Ascending aorta (tissue), 2 donors: ENCODE measurements around the gene TMEM198. TPM values are rescaled to one million over a fixed set of nuclear protein-coding genes. Genes with fewer than 3 reads are reported as not detected.
A peak's percentile ranks its signal among the peaks of the same experiment; 100 is the strongest.

ENCODE experiments used
- DNase-seq, 2 donors: peaks; one replicate each; pipeline ENCODE4 v3.0.0-alpha.2; 2019; ENCODE audit warnings: low spot score in 2 of 2
- H3K27ac ChIP-seq, 2 donors: fragments of 200-600 bp; sonication (generic); one replicate each; pipeline ENCODE4 v1.5.1; 2016 to 2017; ENCODE audit warnings: mild to moderate bottlenecking in 1 of 2
- H3K27me3 ChIP-seq: fragments of 200-600 bp; sonication (generic); one replicate; pipeline ENCODE4 v1.5.1; 2017
- H3K36me3 ChIP-seq, 2 donors: fragments of 200-600 bp; sonication (generic); one replicate each; pipeline ENCODE4 v1.5.1; 2016
- H3K4me1 ChIP-seq, 2 donors: fragments of 200-600 bp; sonication (generic); one replicate each; pipeline ENCODE4 v1.5.1; 2016 to 2017; ENCODE audit warnings: mild to moderate bottlenecking in 1 of 2
- H3K4me3 ChIP-seq, 2 donors: fragments of 200-600 bp; sonication (generic); one replicate each; pipeline ENCODE4 v1.5.1; 2016 to 2017; ENCODE audit warnings: mild to moderate bottlenecking in 1 of 2
- H3K9me3 ChIP-seq, 2 donors: fragments of 200-600 bp; sonication (generic); one replicate each; pipeline ENCODE4 v1.5.1; 2016
- intact Hi-C: fragments of 100-400 bp; cut with DNase I; formaldehyde crosslinking; loops from one replicate; pipeline ENCODE4 v1.15.1; 2023
- total RNA-seq: library from RNA; depleted of rRNA; stranded (reverse); fragments of >200 nt; gene quantifications from one replicate; pipeline ENCODE4 v1.1.0, GENCODE V29; 2016
- TF ChIP-seq, protein P1 (sequence below), 3 experiments: fragments of 200-600 bp in 2 of 3; fragments of 450-650 bp in 1 of 3; sonication (generic) in 2 of 3; IDR thresholded peaks; one replicate each; pipeline ENCODE4 v1.5.1; 2016 to 2019; ENCODE audit warnings: antibody characterized with exemption in 3 of 3, mild to moderate bottlenecking in 1 of 3, moderate library complexity in 1 of 3

The TMEM198 gene
- total RNA-seq, 1 donor from 2014 or later: 6.0 TPM

DNA sequence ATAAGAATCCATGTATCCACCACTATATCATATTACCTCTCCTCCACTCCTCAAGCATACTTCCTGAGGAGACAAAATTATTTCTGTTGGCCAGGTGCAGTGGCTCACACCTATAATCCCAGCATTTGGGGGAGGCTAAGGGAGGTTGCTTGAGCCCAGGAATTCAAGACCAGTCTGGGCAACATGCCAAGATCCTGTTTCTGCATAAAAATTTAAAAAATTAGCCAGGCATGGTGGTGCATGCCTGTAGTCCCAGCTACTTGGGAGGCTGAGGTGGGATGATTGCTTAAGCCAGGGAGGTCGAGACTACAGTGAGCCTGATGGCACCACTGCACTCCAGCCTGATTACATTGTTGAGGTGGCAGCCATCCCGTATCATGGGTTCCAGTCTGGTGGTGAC, 37.5 kb downstream of the TMEM198 start:
- intact Hi-C loops: no loop called here
- Histone ChIP-seq H3K36me3 (no peaks in the 10 kb centered on the region), H3K9me3 (no peaks in the 10 kb centered on the region), H3K27ac (no peak overlapping the region), H3K4me3 (no peak overlapping the region), H3K4me1 (no peaks in the 10 kb centered on the region), H3K27me3 (no peaks in the 10 kb centered on the region)
- TF ChIP-seq, protein P1, sequence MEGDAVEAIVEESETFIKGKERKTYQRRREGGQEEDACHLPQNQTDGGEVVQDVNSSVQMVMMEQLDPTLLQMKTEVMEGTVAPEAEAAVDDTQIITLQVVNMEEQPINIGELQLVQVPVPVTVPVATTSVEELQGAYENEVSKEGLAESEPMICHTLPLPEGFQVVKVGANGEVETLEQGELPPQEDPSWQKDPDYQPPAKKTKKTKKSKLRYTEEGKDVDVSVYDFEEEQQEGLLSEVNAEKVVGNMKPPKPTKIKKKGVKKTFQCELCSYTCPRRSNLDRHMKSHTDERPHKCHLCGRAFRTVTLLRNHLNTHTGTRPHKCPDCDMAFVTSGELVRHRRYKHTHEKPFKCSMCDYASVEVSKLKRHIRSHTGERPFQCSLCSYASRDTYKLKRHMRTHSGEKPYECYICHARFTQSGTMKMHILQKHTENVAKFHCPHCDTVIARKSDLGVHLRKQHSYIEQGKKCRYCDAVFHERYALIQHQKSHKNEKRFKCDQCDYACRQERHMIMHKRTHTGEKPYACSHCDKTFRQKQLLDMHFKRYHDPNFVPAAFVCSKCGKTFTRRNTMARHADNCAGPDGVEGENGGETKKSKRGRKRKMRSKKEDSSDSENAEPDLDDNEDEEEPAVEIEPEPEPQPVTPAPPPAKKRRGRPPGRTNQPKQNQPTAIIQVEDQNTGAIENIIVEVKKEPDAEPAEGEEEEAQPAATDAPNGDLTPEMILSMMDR (IDR thresholded peaks at IDR 0.05): no peak
- DNase-seq: no peak

DNA sequence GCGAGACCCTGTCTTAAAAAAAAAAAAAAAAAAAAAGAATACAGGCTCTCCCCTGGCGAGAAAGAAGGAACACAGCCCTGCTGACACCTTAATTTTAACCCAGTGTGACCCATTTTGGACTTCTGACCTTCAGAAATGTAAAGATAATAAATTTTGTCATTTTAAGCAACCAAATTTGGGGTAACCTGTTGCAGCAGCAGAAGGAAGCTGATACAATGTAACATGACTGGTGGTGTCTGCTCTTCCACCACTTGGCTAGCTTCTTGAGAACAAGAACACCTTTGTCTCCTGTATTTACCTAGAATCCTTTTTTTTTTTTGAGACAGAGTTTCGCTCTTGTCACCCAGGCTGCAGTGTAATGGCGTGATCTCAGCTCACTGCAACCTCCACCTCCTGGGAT, 47.3 kb downstream of the TMEM198 start:
- Histone ChIP-seq H3K9me3 (no peaks in the 10 kb centered on the region), H3K4me1 (no peaks in the 10 kb centered on the region), H3K4me3 (no peak overlapping the region), H3K36me3 (no peaks in the 10 kb centered on the region), H3K27me3 (no peaks in the 10 kb centered on the region), H3K27ac (no peak overlapping the region)
- no peak for DNase-seq
- intact Hi-C loops: no loop called here
- TF ChIP-seq, protein P1 (IDR thresholded peaks at IDR 0.05): no peak

DNA sequence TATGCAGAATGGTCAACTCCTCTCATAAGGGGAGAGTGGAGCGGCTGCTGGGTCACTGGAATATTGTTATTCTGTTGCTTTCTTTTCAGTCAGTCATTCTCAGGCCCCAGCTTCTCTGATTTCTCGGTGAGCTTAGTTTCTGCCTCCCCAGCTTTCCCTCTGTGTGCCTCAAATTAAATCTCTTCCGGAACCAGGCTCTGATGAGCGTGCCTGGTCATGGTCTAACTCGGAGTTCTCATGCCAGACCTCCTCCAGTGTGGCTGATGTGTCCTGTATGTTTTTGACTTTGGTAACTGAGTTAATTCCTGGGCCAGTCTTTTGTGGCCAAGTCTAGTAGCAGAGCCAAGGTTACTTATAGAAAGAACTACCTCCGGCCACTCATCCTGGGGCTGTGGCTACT, 48.9 kb downstream of the TMEM198 start:
- TF ChIP-seq, protein P1 (IDR thresholded peaks at IDR 0.05): no peak
- no peak for DNase-seq
- H3K27ac ChIP-seq: no peak overlapping the region
- H3K36me3 ChIP-seq: no peaks in the 10 kb centered on the region
- H3K9me3 ChIP-seq: no peaks in the 10 kb centered on the region
- intact Hi-C loops: no loop called here
- peaks cover 0 to 4% of the 10 kb centered on the region in 2 donors for H3K4me1 ChIP-seq
- H3K27me3 ChIP-seq: no peaks in the 10 kb centered on the region
- no peak overlapping the region for H3K4me3 ChIP-seq

DNA sequence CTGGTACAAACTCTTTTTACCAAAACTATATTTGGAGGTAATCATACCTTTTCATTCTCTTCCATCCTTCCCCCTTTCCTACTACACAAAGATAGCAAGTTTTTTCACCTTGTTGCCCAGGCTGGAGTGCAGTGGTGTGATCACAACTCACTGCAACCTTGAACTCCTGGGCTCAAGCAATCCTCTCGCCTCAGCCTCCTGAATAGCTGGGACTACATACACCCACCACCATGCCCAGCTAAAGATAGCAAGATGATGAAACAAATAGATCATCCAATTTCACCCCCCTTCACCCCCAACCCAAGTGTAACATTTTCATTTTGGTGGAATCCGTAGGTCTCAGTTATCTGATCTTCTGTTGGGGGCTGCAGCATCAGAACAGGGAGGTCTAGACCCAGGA, 49.3 kb downstream of the TMEM198 start:
- TF ChIP-seq, protein P1 (IDR thresholded peaks at IDR 0.05): no peak
- intact Hi-C loops: no loop called here
- Histone ChIP-seq H3K36me3 (no peaks in the 10 kb centered on the region), H3K27me3 (no peaks in the 10 kb centered on the region), H3K27ac (no peak overlapping the region), H3K4me3 (no peak overlapping the region), H3K9me3 (no peaks in the 10 kb centered on the region), H3K4me1 (peaks cover 0 to 5% of the 10 kb centered on the region in 2 donors)
- no peak for DNase-seq

DNA sequence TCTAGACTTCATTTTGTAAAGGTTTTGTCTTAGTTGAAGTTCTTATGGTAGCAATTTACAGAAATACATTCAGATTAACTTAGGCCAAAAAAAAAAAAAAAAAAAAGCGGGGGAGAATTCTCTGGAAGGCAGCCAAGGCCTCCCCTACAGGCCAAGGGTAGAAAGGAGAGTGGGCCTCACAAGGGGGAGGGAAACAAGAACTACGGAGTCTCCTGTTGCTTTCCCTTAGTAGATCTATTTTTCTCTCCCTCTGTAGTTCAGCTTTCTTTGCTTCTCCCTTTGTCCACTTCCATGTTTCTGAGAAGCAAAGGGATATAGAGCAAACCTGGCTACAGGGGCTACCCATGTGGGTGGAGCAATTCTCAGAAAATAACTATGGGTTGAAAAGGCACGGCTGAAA, 51.4 kb downstream of the TMEM198 start:
- H3K27ac ChIP-seq: peak overlapping the region in 1 of 2 donors; percentile 5
- no peak for DNase-seq

More for the DNA sequence above, 51.4 kb downstream of the TMEM198 start:
- Histone ChIP-seq H3K4me3 (no peak overlapping the region), H3K9me3 (no peaks in the 10 kb centered on the region), H3K27me3 (no peaks in the 10 kb centered on the region), H3K36me3 (no peaks in the 10 kb centered on the region), H3K4me1 (peaks cover 0 to 9% of the 10 kb centered on the region in 2 donors)
- TF ChIP-seq, protein P1 (IDR thresholded peaks at IDR 0.05): no peak
- intact Hi-C loops: loop anchor here (5.0 kb wide), 1 partner anchor 208 kb away; the partner anchor contains the start of gene DNPEP
